CMK (cell line): ENCODE measurements around the gene ARGLU1.
A peak's percentile ranks its signal among the peaks of the same experiment; 100 is the strongest.

ENCODE experiments used
- DNase-seq: peaks from one replicate; pipeline ENCODE4 v3.0.0-alpha.2; 2010; ENCODE audit warnings: low read depth

ARGLU1 gene

GRCh38 chr13:106499113-106499512 lies 68.8 kb downstream of the ARGLU1 start:
- DNase-seq: no peak

- DNase-seq: no peak
These were observed 69.4 kb downstream of the ARGLU1 start for GRCh38 chr13:106498571-106498970.

- DNase-seq: no peak
These were observed 69.8 kb downstream of the ARGLU1 start for GRCh38 chr13:106498158-106498557.

- DNase-seq: no peak
These were observed 70.9 kb downstream of the ARGLU1 start for GRCh38 chr13:106497079-106497478.

- no peak for DNase-seq
These were observed 71.6 kb downstream of the ARGLU1 start for GRCh38 chr13:106496072-106496997.

GRCh38 chr13:106494936-106495335 lies 73.0 kb downstream of the ARGLU1 start:
- no peak for DNase-seq

GRCh38 chr13:106494506-106494905 lies 73.4 kb downstream of the ARGLU1 start:
- DNase-seq: no peak

- peak; percentile 54 for DNase-seq
These were observed 74.3 kb downstream of the ARGLU1 start for GRCh38 chr13:106493533-106494220.

- DNase-seq: peak; percentile 35
These were observed 75.1 kb downstream of the ARGLU1 start for GRCh38 chr13:106492588-106493475.

- DNase-seq: no peak
These were observed 75.9 kb downstream of the ARGLU1 start for GRCh38 chr13:106491928-106492587.
